ENCODE results near the gene TNFSF13B. TPM values are rescaled to one million over a fixed set of nuclear protein-coding genes. Genes with fewer than 3 reads are reported as not detected.
"Not testable (repeated sequence)": the region's sequence is repeated elsewhere in the genome, so short reads cannot be mapped to it uniquely, and the experiment has no call there.

The TNFSF13B gene
- total RNA-seq, 1 donor from 2014 or later = 1.1 TPM

GRCh38 chr13:108302279-108302678, 32.8 kb downstream of the TNFSF13B start:
- no peak for DNase-seq (ENCODE audit: low spot score)
- no peak overlapping the region for H3K27ac Mint-ChIP-seq (ENCODE audit: unreplicated experiment)
- H3K27me3 Mint-ChIP-seq (ENCODE audit: low read depth) = peaks cover 3% of the 10 kb centered on the region
- H3K4me1 Mint-ChIP-seq (ENCODE audit: low read depth) = peaks cover 5% of the 10 kb centered on the region
- H3K36me3 Mint-ChIP-seq (ENCODE audit: low read depth) = peaks cover 3% of the 10 kb centered on the region
- no peak overlapping the region for H3K4me3 Mint-ChIP-seq (ENCODE audit: unreplicated experiment)
- peaks cover 4% of the 10 kb centered on the region for H3K9me3 Mint-ChIP-seq (ENCODE audit: low read depth)
- TF ChIP-seq, protein P1, sequence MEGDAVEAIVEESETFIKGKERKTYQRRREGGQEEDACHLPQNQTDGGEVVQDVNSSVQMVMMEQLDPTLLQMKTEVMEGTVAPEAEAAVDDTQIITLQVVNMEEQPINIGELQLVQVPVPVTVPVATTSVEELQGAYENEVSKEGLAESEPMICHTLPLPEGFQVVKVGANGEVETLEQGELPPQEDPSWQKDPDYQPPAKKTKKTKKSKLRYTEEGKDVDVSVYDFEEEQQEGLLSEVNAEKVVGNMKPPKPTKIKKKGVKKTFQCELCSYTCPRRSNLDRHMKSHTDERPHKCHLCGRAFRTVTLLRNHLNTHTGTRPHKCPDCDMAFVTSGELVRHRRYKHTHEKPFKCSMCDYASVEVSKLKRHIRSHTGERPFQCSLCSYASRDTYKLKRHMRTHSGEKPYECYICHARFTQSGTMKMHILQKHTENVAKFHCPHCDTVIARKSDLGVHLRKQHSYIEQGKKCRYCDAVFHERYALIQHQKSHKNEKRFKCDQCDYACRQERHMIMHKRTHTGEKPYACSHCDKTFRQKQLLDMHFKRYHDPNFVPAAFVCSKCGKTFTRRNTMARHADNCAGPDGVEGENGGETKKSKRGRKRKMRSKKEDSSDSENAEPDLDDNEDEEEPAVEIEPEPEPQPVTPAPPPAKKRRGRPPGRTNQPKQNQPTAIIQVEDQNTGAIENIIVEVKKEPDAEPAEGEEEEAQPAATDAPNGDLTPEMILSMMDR (IDR thresholded peaks at IDR 0.05) = no peak

DNA sequence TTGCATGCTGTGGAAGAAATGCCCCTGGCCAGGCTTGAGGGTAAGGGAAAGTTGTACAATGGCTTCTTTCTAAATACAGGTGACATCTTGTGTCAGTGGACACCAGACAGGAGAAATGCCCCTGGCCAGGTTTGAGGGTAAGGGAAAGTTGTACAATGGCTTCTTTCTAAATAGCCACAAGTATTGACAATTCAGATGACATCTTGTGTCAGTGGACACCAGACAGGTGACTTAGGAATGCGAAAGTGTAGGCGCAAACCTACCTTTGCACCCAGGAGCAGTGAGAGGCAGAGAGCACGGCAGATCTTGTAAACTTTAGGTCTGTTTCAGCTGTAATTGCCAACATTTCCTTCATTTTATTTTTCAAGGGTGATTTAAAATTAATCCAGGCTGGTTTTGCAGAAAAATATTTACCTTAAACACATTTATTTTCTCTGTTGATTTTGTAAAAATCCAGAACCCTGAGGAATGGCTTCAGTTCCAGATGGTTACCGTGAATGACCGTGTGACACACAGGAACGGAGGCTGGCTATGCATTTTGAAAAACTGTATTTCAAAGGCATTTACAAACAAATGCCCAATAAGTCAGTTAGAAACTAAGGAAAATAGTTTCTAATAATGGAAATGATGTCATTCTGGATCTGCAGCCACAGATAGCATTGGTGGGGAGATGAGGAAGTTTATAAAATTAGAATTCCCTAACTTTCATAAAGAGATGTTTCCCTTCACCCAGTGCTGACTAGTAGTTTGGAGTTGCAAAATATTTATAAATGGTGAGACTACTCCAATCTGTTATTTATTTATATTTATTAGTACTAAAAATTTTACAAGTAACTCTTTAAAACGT, 34.9 kb downstream of the TNFSF13B start:
- peaks cover 5% of the 10 kb centered on the region for H3K4me1 Mint-ChIP-seq (ENCODE audit: low read depth)
- H3K27me3 Mint-ChIP-seq (ENCODE audit: low read depth) = peaks cover 3% of the 10 kb centered on the region
- H3K36me3 Mint-ChIP-seq (ENCODE audit: low read depth) = peaks cover 3% of the 10 kb centered on the region
- H3K27ac Mint-ChIP-seq (ENCODE audit: unreplicated experiment) = no peak overlapping the region
- peaks cover 4% of the 10 kb centered on the region for H3K9me3 Mint-ChIP-seq (ENCODE audit: low read depth)
- no peak overlapping the region for H3K4me3 Mint-ChIP-seq (ENCODE audit: unreplicated experiment)
- TF ChIP-seq, protein P1 (IDR thresholded peaks at IDR 0.05) = no peak
- no peak for DNase-seq (ENCODE audit: low spot score)

- TF ChIP-seq, protein P1 (IDR thresholded peaks at IDR 0.05) = no peak
- Mint-ChIP-seq H3K4me3 (ENCODE audit: unreplicated experiment) (no peak overlapping the region), H3K36me3 (ENCODE audit: low read depth) (peaks cover 3% of the 10 kb centered on the region), H3K27me3 (ENCODE audit: low read depth) (peaks cover 3% of the 10 kb centered on the region), H3K27ac (ENCODE audit: unreplicated experiment) (no peak overlapping the region), H3K9me3 (ENCODE audit: low read depth) (peaks cover 4% of the 10 kb centered on the region), H3K4me1 (ENCODE audit: low read depth) (peaks cover 5% of the 10 kb centered on the region)
- DNase-seq (ENCODE audit: low spot score) = no peak
These were observed 36.1 kb downstream of the TNFSF13B start for GRCh38 chr13:108305655-108306054.

GRCh38 chr13:108306860-108307259, 37.3 kb downstream of the TNFSF13B start:
- Mint-ChIP-seq H3K4me3 (ENCODE audit: unreplicated experiment) (no peak overlapping the region), H3K27ac (ENCODE audit: unreplicated experiment) (no peak overlapping the region), H3K4me1 (ENCODE audit: low read depth) (peaks cover 5% of the 10 kb centered on the region), H3K27me3 (ENCODE audit: low read depth) (peaks cover 3% of the 10 kb centered on the region), H3K36me3 (ENCODE audit: low read depth) (peaks cover 3% of the 10 kb centered on the region), H3K9me3 (ENCODE audit: low read depth) (peaks cover 4% of the 10 kb centered on the region)
- TF ChIP-seq, protein P1 (IDR thresholded peaks at IDR 0.05) = no peak
- no peak for DNase-seq (ENCODE audit: low spot score)

- H3K4me3 Mint-ChIP-seq (ENCODE audit: unreplicated experiment); DNase-seq (ENCODE audit: low spot score); H3K4me1 Mint-ChIP-seq (ENCODE audit: low read depth); H3K27ac Mint-ChIP-seq (ENCODE audit: unreplicated experiment); H3K9me3 Mint-ChIP-seq (ENCODE audit: low read depth); H3K36me3 Mint-ChIP-seq (ENCODE audit: low read depth): not testable (repeated sequence)
- peaks cover 12% of the 10 kb centered on the region for H3K27me3 Mint-ChIP-seq (ENCODE audit: low read depth)
These were observed 42.1 kb downstream of the TNFSF13B start for GRCh38 chr13:108311596-108311995.

DNA sequence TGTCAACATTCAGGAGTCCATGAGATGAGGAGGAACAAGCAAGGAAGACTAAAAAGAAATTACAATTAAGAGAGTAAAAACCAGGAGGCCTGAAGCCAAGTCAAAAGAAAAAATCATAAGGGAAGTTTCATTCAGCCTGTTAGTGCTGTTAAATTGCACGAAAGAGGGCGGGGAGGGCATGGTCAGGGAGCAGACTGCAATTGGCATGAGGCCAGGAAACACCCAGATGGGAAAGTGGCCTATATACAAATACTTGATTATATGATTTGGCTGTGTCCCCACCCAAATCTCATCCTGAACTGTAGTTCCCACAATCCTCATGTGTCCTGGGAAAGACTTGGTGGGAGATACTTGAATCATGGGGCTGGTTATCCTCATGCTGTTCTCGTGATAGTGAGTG, 43.9 kb downstream of the TNFSF13B start:
- no peaks in the 10 kb centered on the region for H3K36me3 Mint-ChIP-seq (ENCODE audit: low read depth)
- TF ChIP-seq, protein P1 (IDR thresholded peaks at IDR 0.05) = no peak
- no peak overlapping the region for H3K4me3 Mint-ChIP-seq (ENCODE audit: unreplicated experiment)
- H3K27me3 Mint-ChIP-seq (ENCODE audit: low read depth) = peaks cover 16% of the 10 kb centered on the region
- no peak overlapping the region for H3K27ac Mint-ChIP-seq (ENCODE audit: unreplicated experiment)
- H3K9me3 Mint-ChIP-seq (ENCODE audit: low read depth) = peaks cover 7% of the 10 kb centered on the region
- DNase-seq (ENCODE audit: low spot score) = no peak
- no peaks in the 10 kb centered on the region for H3K4me1 Mint-ChIP-seq (ENCODE audit: low read depth)
